Osteocyte (in vitro differentiated cells): ENCODE measurements around the gene PAWR. TPM values are rescaled to one million over a fixed set of nuclear protein-coding genes. Genes with fewer than 3 reads are reported as not detected.

ENCODE experiments used
- DNase-seq: peaks from one replicate; pipeline ENCODE4 v3.0.0; 2021; ENCODE audit warnings: mixed read lengths; ENCODE audit not compliant: unreplicated experiment; ENCODE audit errors: extremely low spot score
- H3K27ac Mint-ChIP-seq: one replicate; pipeline ENCODE4 v1.8.0; 2021; ENCODE audit warnings: mild to moderate bottlenecking, mixed read lengths; ENCODE audit not compliant: unreplicated experiment
- H3K27me3 Mint-ChIP-seq: one replicate; pipeline ENCODE4 v1.8.0; 2021; ENCODE audit warnings: mixed read lengths; ENCODE audit not compliant: unreplicated experiment
- H3K36me3 Mint-ChIP-seq: one replicate; pipeline ENCODE4 v1.8.0; 2021; ENCODE audit warnings: mixed read lengths; ENCODE audit not compliant: unreplicated experiment
- H3K4me1 Mint-ChIP-seq: one replicate; pipeline ENCODE4 v1.8.0; 2021; ENCODE audit warnings: mixed read lengths; ENCODE audit not compliant: unreplicated experiment
- H3K4me3 Mint-ChIP-seq: one replicate; pipeline ENCODE4 v1.8.0; 2021; ENCODE audit warnings: mild to moderate bottlenecking, moderate library complexity, mixed read lengths; ENCODE audit not compliant: unreplicated experiment
- H3K9me3 Mint-ChIP-seq: one replicate; pipeline ENCODE4 v1.8.0; 2021; ENCODE audit warnings: mixed read lengths; ENCODE audit not compliant: unreplicated experiment
- total RNA-seq: library from RNA; stranded (reverse); gene quantifications from 2 replicates; pipeline ENCODE4 v1.2.1, GENCODE V29; 2021
- TF ChIP-seq, protein P1 (sequence below): fragments of 200-600 bp; sonication (generic); IDR thresholded peaks from 2 replicates; pipeline ENCODE4 v1.5.0; 2021; ENCODE audit warnings: antibody characterized with exemption, mild to moderate bottlenecking, moderate library complexity

PAWR gene
- total RNA-seq, 1 donor from 2014 or later = 213 TPM

DNA sequence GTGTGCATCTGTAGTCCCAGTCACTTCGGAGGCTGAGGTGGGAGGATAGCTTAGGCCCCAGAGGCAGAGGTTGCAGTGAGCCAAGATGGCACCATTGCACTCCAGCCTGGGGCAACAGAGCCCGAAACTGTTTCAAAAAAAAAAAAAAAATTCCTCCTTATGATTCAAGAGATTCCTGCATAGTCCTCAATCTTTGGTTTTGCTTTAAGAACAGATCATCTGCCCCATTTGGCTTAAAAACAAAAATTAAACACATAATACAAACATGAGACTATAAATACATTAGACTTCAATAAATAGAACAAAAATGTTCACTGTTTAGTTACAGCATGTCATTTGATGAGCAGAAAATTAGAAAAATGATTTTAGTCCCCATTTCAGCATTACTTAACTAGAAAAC is 131.2 kb downstream of the PAWR start:
- Mint-ChIP-seq H3K36me3 (peaks cover 25% of the 10 kb centered on the region), H3K9me3 (no peaks in the 10 kb centered on the region), H3K27ac (peak overlapping the region; percentile 79), H3K4me1 (peaks cover 52% of the 10 kb centered on the region), H3K27me3 (no peaks in the 10 kb centered on the region), H3K4me3 (no peak overlapping the region)
- DNase-seq = no peak
- TF ChIP-seq, protein P1, sequence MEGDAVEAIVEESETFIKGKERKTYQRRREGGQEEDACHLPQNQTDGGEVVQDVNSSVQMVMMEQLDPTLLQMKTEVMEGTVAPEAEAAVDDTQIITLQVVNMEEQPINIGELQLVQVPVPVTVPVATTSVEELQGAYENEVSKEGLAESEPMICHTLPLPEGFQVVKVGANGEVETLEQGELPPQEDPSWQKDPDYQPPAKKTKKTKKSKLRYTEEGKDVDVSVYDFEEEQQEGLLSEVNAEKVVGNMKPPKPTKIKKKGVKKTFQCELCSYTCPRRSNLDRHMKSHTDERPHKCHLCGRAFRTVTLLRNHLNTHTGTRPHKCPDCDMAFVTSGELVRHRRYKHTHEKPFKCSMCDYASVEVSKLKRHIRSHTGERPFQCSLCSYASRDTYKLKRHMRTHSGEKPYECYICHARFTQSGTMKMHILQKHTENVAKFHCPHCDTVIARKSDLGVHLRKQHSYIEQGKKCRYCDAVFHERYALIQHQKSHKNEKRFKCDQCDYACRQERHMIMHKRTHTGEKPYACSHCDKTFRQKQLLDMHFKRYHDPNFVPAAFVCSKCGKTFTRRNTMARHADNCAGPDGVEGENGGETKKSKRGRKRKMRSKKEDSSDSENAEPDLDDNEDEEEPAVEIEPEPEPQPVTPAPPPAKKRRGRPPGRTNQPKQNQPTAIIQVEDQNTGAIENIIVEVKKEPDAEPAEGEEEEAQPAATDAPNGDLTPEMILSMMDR = no peak

GRCh38 chr12:79558924-79559469 is 131.8 kb downstream of the PAWR start:
- Mint-ChIP-seq H3K9me3 (no peaks in the 10 kb centered on the region), H3K4me3 (no peak overlapping the region), H3K27me3 (no peaks in the 10 kb centered on the region), H3K27ac (peak overlapping the region; percentile 79), H3K36me3 (peaks cover 23% of the 10 kb centered on the region), H3K4me1 (peaks cover 52% of the 10 kb centered on the region)
- DNase-seq = no peak
- TF ChIP-seq, protein P1 = no peak

DNA sequence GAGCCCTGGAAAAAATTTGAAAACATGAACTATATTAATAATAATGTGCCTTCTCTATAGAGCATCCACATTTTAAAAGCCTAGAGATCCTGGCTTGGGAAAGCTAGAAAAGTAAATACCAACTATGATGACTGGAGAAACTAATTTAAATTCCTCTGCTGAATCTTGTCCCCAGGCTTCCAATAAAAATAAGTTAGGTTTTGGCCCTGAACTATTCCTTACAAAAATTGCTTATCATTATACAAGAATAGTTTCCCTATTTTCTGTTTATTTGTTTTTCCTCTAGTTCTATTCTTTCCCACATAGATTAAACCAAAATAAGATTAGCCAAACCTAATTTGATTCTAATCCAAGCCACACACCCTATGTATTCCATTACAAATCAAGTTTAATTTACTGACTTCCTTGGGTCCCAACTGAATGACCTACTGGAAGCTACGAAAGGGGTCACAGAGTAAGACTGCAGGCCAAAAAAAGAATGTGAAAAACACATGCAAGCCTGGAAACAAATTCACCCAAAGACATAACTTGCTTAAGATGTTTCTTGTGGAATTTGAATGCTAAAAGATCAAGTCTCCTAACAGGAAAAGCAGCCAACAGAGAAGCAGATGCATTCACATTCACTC is 133.0 kb downstream of the PAWR start:
- DNase-seq = no peak
- Mint-ChIP-seq H3K36me3 (peaks cover 23% of the 10 kb centered on the region), H3K27me3 (no peaks in the 10 kb centered on the region), H3K4me3 (no peak overlapping the region), H3K27ac (peak overlapping the region; percentile 79), H3K4me1 (peaks cover 52% of the 10 kb centered on the region), H3K9me3 (no peaks in the 10 kb centered on the region)
- TF ChIP-seq, protein P1 = no peak

DNA sequence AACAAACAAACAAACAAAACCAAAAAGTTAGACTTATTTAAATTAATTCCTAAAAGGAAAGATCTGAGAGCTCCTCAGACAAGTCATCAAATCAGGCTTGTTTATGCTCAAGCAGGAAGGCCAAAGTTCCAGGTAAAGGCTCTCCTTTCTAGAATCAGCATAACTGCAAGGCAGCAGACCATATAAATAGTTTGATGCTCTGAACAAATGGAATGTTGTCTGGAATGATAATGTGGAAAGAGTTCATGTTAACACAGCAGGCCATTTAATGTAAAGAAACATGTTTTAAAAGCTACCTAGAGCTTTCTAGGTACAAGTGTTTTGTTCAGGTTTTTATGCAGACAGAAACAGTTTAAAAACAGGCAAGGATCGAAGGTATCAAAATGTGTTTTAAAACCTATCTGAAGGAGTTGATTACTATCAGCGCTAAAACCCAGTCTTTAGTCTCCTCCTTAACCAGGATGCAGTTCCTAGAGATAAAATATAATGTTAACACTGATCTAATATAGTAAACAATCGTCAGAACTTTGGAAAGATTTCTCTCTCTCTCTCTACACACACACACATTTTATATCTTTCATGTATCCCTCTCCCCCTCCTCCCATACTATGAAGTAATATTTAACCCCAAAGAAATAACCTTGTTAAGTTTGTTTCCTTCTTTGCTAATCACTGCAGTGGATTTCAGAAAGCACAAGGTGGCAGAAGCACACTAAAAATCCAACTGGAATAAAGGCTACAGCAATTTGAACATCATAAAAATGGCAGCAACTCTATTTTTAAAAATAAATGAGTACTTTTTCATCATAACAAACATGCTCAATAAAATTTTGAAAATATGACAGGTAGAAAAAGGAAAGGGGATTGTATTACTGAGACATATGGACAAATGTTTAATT is 135.5 kb downstream of the PAWR start:
- Mint-ChIP-seq H3K36me3 (peaks cover 34% of the 10 kb centered on the region), H3K27me3 (no peaks in the 10 kb centered on the region), H3K4me3 (no peak overlapping the region), H3K4me1 (peaks cover 68% of the 10 kb centered on the region), H3K9me3 (no peaks in the 10 kb centered on the region), H3K27ac (peak overlapping the region; percentile 69)
- TF ChIP-seq, protein P1 = peak; percentile 74
- no peak for DNase-seq
